ENCODE results near the gene SLC26A2.

SLC26A2 gene

DNA sequence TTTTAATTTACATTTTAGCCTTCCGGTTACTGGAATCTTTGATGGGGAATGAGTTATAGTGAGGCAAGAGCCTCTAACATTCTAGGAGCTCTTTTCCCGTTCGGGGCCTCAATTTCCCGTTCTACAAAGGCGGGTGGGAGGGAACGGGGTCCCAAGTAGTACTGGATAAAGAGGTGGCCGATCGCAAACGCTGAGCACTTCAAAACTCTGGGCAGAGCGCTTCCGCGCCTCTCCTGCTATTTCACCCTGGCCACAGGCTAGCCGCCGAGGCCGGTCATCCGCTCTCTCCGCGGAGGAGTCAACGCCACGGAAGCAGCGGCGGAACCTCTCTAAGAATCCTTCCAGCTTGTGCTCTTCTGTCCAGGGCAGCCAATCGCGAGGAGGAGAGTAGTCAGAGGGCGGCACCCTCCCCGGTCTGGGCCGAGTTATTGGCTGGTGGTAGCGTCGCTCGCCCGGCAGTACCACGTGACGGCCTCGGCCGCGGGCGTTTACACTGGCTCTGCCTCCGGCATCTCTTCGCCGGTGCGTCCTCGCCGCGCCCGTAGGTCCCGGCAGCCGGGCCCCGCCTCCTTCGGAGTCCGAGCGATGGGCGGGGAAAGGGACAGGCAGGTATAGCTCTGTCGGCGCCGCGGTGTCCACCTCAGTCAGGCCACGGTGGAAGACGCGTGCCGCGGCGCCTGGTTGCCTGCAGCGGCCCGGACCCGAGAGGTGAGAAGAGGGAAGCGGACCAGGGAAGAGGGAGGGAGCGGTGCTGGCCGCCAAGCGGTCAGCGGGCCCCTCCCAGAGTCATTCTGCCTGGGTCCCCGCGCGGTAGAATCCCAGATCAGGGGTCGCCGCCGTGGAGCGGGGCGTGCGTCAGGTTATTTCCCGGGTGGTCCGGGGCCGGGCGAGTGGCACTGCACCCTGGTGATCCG is at the start of gene SLC26A2:
Gene SLC26A2 (plus strand): TSS at position 487 of the 914 bp plus-strand sequence. CDS start 16,895 bp downstream, outside the sequence.
- peak; percentile 98 for DNase-seq

DNA sequence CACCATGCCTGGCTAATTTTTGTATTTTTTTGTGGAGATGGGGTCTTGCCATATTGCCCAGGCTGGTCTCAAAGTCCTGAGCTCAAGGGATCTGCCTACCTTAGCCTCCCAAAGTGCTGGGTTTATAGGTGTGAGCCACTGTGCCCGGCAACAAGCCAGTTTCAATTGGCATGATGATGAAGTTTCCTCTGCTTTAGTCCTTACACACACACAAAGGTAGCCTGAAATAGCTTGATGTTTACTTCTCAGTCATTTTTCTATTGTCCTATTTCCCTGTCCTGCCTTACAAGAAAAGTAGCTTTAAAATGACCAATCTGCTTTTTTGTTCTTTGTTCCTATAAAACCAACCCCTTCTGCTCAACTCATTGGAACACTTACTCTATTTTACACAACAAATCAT is 49.5 kb upstream of the SLC26A2 start:
- no peak for DNase-seq

DNA sequence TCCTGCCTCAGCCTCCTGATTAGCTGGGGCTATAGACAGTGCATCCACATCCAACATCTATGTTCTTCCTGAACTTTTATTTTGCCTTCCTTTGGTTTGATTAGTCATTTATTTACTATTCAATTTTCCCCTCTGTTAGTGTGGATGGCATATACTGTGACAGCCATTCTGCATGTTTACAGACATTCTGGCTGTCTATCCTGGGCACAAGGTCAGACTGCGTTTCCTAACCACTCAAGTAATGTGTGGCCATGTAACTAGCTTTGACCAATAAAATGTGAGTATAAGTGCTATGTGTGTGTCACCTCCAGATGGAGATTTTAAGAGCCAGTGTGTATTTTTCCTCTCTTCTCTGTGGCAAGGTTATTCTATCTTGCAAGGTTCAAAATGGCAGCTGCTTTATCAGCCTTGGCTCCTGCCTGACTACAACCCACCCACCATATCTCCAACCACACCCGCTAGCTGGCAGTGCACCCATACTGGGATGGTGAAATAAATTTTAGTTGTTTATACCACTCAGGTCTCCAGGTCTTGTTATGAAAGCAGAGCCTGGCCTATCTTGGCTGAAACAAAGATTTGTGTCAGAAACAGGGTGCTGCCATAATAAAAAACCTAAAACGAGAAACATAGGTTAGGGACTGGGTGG is 48.2 kb upstream of the SLC26A2 start:
- no peak for DNase-seq

GRCh38 chr5:149913436-149914419 is 46.8 kb upstream of the SLC26A2 start:
- no peak for DNase-seq

GRCh38 chr5:149915392-149916260 is 44.9 kb upstream of the SLC26A2 start:
- DNase-seq = no peak

DNA sequence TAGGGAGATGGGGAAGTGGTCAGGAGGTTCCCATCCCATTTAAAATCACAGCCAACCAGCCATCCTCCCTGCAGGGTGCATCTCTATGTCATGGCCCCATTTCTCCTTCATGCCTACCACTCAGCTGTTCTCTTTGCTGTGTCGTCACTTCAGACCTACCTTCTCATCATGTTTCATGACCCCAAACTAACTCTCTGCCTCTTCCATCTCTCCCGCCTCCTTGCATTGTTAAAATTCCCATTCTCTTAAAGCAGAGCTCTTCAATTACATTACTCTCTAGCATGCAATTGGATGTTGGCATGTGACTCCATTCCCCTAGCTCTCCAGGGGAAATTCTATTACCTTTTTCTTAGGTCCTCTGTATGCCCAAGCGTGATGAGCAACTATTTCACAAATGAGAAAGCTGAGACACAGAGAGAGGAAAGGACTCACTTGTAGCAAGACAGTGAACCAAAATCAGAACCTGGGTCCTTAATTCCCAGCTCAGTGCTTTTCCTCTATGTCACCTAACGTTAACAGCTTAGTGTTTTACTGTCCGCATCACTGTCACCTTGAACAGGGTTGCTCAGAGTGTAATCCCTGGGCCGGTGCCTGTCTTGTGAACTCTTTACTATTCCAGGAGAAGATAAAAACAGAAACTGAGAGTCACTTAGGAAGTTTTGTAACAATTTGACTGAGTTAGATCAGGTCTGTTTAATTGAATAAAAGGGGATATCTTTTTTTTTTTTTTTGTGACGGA is 44.1 kb upstream of the SLC26A2 start:
- DNase-seq = no peak

DNA sequence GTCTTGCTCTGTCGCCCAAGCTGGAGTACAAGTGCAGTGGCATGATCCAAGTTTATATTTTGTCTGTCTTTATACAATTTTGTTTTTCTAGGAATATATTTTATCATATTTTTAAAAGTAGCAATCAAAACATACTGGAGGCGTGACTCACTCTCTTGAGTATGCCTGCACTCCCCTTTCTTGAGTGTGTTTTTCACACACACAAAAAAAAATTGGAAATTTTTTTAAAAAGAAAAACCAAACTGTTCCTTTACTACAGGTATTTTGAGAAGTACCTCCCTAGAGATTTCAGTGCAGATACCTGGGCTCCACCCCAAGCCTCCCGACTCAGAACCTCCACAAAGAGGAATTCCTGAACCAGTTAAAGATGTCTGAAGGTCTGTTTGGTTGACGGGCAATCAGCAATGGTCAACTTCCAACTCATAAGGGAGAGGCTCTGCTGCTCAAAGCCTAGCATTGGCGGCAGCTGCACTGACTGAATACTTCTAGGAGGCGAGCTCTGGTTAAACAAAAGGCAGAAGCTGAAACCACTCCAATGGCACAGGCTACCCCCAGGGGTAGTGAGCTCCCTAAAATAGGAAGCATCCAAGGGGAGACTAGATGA is 43.4 kb upstream of the SLC26A2 start:
- DNase-seq = no peak

- DNase-seq = no peak
These were observed 39.0 kb upstream of the SLC26A2 start for GRCh38 chr5:149921597-149921996.

GRCh38 chr5:149922950-149923349 is 37.6 kb upstream of the SLC26A2 start:
- no peak for DNase-seq

DNA sequence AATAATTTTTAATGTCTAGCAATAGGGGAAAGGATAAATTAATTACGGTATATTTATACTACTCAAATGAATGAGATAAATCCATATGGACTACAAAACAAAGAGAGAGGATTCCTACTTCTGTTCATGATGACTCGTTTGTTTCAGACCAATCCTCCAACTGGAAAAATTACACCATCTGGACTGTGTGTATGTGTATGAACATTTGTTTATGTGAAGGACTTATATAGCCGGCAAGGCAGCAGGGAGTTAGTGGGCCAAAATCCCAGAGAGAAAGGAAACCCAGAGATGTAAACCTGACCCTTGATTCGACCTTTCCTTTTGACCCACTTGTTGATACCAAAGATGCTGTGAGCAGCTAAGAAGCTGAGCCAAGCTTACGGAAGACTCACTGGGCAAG is 36.1 kb upstream of the SLC26A2 start:
- no peak for DNase-seq

DNA sequence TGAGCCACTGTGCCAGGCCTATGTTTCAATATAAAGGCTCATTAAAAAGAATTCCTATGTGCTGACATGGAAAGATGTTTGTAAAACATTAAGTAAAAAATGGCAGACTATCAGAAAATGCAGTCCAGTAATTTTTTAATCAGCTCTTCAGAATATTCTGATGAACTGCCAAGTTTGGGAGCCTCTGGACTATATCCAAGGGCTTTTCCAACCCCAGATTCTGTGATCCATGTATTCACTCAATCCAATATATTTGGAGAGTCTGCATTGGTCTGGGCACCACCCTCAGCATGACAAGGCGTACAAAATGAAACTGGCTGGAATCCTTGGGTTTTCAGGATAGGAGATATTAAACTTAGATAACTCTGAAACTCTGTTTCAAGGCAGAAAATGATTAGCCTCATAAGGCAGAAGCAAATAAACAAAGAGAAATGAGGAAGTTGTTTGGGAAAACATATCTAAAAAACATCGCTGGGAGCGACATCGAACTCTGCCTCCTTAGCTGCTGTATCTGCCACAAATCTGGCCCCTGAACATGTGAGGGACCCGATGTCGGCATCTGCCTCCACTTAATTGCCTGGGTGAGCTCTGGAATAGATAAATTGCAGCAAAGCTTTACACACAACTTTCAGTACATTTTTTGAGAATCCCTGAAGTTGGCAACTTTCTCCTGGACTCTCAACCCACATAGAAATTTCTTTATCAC is 30.4 kb upstream of the SLC26A2 start:
- DNase-seq = no peak

- DNase-seq = peak; percentile 7
These were observed 29.6 kb upstream of the SLC26A2 start for GRCh38 chr5:149930749-149931574.

DNA sequence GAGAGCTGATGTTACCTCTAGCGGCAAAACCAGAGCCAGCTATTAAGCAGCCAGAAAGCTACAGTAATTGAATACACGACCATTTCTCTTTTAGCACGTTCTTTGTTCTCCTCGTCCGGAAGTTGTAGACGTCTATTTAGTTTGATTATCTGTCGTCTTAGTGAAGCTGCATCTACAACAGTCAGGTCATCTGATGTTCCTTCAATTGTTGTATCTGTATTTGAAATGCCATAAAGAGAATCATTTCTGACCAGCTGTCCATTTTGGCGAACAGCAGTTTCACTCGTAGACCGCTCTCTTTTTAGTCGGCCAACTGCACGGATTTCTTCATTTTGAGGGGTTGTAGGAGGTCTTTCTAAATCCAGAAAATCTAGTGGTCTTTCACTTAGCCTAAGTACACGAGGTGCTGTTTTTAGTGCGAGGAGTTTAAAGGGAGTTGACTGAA is 28.5 kb upstream of the SLC26A2 start:
- DNase-seq = no peak

DNA sequence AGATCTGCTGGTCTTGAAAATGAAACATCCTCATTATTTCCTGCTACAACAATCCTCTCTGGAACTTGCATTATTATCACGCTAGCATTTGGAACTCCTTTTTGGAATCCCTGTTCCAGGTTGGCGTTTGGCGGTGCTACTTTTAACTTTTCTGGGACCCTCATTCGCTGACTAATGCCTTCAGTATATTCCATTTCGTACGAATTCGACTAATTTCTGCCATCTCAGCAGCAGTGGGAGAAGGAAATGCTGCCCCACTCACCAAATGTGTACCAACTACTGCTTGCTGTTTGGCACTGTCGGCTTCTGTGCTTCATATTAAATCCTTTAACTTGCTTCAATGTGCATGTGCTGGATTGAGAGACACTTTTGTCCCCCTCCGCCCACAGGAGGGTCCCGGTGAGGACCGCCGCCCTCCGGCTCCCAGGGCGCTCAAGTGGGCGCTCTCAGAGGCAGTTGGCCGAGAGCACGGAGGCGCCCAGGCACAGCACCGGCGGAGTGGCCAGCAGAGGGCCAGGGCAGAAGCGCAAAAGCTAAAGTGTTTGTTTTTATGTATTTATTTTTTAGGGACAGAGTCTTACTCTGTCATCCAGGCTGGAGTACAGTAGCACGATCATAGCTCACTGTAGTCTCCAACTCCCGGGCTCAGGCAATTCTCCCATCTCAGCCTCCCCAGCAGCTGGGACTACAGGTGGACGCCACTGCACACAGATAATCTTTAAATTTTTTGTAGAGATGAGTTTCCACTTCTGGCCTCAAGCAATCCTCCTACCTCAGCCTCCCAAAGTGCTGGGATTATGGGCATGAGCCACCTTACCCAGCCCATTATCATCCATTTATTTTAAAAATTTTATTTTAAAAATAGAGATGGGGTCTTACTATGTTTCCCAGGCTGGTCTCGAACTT is 27.9 kb upstream of the SLC26A2 start:
- no peak for DNase-seq

GRCh38 chr5:149935431-149935901 is 25.1 kb upstream of the SLC26A2 start:
- no peak for DNase-seq

GRCh38 chr5:149936044-149936699 is 24.4 kb upstream of the SLC26A2 start:
- no peak for DNase-seq

DNA sequence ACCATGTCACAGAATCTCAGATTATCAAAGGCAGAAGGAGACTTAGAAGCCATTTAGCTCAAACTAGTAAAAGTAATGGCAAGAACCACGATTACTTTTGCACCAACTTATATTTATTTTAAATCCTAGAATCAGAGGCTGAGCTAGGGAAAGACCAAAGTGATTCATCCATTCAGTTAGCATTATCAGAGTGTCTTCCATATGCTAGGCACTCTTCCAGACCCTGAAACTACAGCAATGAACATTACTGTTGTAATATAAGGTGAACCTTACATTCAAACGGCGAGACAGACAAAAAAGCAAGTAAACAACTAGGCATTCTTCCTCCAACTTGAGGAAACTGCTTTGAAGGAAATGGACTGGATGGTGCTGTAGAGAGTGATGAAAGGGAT is 23.9 kb upstream of the SLC26A2 start:
- no peak for DNase-seq
